ENCODE results near the gene BFSP2. TPM values are rescaled to one million over a fixed set of nuclear protein-coding genes. Genes with fewer than 3 reads are reported as not detected.

BFSP2 gene
- total RNA-seq, 1 donor from 2014 or later, result 2.1 TPM

GRCh38 chr3:133412183-133413132, 12.6 kb downstream of the BFSP2 start:
- Histone ChIP-seq H3K9ac (ENCODE audit: low read depth in 1 of 3, low read length in 3 of 3) (no peak overlapping the region), H3K9me3 (ENCODE audit: control insufficient read depth in 3 of 3, low read length in 3 of 3) (no peaks in the 10 kb centered on the region), H3K36me3 (ENCODE audit: control insufficient read depth in 3 of 3, insufficient read depth in 3 of 3, low read length in 3 of 3) (no peaks in the 10 kb centered on the region), H3K4me3 (ENCODE audit: low read length in 3 of 3) (no peak overlapping the region), H3K27me3 (ENCODE audit: control insufficient read depth in 3 of 3, insufficient read depth in 3 of 3, low read length in 3 of 3) (peaks cover 0 to 10% (median 0%) of the 10 kb centered on the region in 3 donors), H3K4me1 (ENCODE audit: control insufficient read depth in 3 of 3, insufficient read depth in 3 of 3, low read length in 3 of 3) (peaks cover 0 to 3% (median 0%) of the 10 kb centered on the region in 3 donors), H3K27ac (ENCODE audit: low read depth, low read length) (no peak overlapping the region)

- Histone ChIP-seq H3K27me3 (ENCODE audit: control insufficient read depth in 3 of 3, insufficient read depth in 3 of 3, low read length in 3 of 3) (peaks cover 0 to 13% (median 0%) of the 10 kb centered on the region in 3 donors), H3K9ac (ENCODE audit: low read depth in 1 of 3, low read length in 3 of 3) (peak overlapping the region; percentile 7 to 63 (median 62)), H3K4me3 (ENCODE audit: low read length in 3 of 3) (peak overlapping the region; percentile 34 to 59 (median 45)), H3K9me3 (ENCODE audit: control insufficient read depth in 3 of 3, low read length in 3 of 3) (no peaks in the 10 kb centered on the region), H3K4me1 (ENCODE audit: control insufficient read depth in 3 of 3, insufficient read depth in 3 of 3, low read length in 3 of 3) (peaks cover 0 to 3% (median 0%) of the 10 kb centered on the region in 3 donors), H3K36me3 (ENCODE audit: control insufficient read depth in 3 of 3, insufficient read depth in 3 of 3, low read length in 3 of 3) (no peaks in the 10 kb centered on the region), H3K27ac (ENCODE audit: low read depth, low read length) (no peak overlapping the region)
These were observed 13.5 kb downstream of the BFSP2 start for GRCh38 chr3:133413161-133414020.

GRCh38 chr3:133414021-133414392, 14.2 kb downstream of the BFSP2 start:
- Histone ChIP-seq H3K4me3 (ENCODE audit: low read length in 3 of 3) (no peak overlapping the region), H3K27ac (ENCODE audit: low read depth, low read length) (no peak overlapping the region), H3K9ac (ENCODE audit: low read depth in 1 of 3, low read length in 3 of 3) (no peak overlapping the region), H3K27me3 (ENCODE audit: control insufficient read depth in 3 of 3, insufficient read depth in 3 of 3, low read length in 3 of 3) (peaks cover 0 to 15% (median 2%) of the 10 kb centered on the region in 3 donors), H3K4me1 (ENCODE audit: control insufficient read depth in 3 of 3, insufficient read depth in 3 of 3, low read length in 3 of 3) (peaks cover 0 to 3% (median 0%) of the 10 kb centered on the region in 3 donors), H3K36me3 (ENCODE audit: control insufficient read depth in 3 of 3, insufficient read depth in 3 of 3, low read length in 3 of 3) (no peaks in the 10 kb centered on the region), H3K9me3 (ENCODE audit: control insufficient read depth in 3 of 3, low read length in 3 of 3) (no peaks in the 10 kb centered on the region)

GRCh38 chr3:133418361-133418760, 18.5 kb downstream of the BFSP2 start:
- Histone ChIP-seq H3K27me3 (ENCODE audit: control insufficient read depth in 3 of 3, insufficient read depth in 3 of 3, low read length in 3 of 3) (peaks cover 3 to 5% (median 4%) of the 10 kb centered on the region in 3 donors), H3K4me1 (ENCODE audit: control insufficient read depth in 3 of 3, insufficient read depth in 3 of 3, low read length in 3 of 3) (peaks cover 0 to 1% (median 0%) of the 10 kb centered on the region in 3 donors), H3K9ac (ENCODE audit: low read depth in 1 of 3, low read length in 3 of 3) (no peak overlapping the region), H3K4me3 (ENCODE audit: low read length in 3 of 3) (no peak overlapping the region), H3K36me3 (ENCODE audit: control insufficient read depth in 3 of 3, insufficient read depth in 3 of 3, low read length in 3 of 3) (no peaks in the 10 kb centered on the region), H3K9me3 (ENCODE audit: control insufficient read depth in 3 of 3, low read length in 3 of 3) (no peaks in the 10 kb centered on the region), H3K27ac (ENCODE audit: low read depth, low read length) (no peak overlapping the region)

- no peak overlapping the region for H3K4me3 ChIP-seq (ENCODE audit: low read length in 3 of 3)
- peaks cover 0 to 2% (median 0%) of the 10 kb centered on the region in 3 donors for H3K4me1 ChIP-seq (ENCODE audit: control insufficient read depth in 3 of 3, insufficient read depth in 3 of 3, low read length in 3 of 3)
- H3K27ac ChIP-seq (ENCODE audit: low read depth, low read length), result no peak overlapping the region
- no peaks in the 10 kb centered on the region for H3K9me3 ChIP-seq (ENCODE audit: control insufficient read depth in 3 of 3, low read length in 3 of 3)
- no peak overlapping the region for H3K9ac ChIP-seq (ENCODE audit: low read depth in 1 of 3, low read length in 3 of 3)
- peaks cover 3 to 5% (median 4%) of the 10 kb centered on the region in 3 donors for H3K27me3 ChIP-seq (ENCODE audit: control insufficient read depth in 3 of 3, insufficient read depth in 3 of 3, low read length in 3 of 3)
- H3K36me3 ChIP-seq (ENCODE audit: control insufficient read depth in 3 of 3, insufficient read depth in 3 of 3, low read length in 3 of 3), result no peaks in the 10 kb centered on the region
These were observed 19.5 kb downstream of the BFSP2 start for GRCh38 chr3:133419151-133419909.

- Histone ChIP-seq H3K4me1 (ENCODE audit: control insufficient read depth in 3 of 3, insufficient read depth in 3 of 3, low read length in 3 of 3) (peaks cover 0 to 2% (median 0%) of the 10 kb centered on the region in 3 donors), H3K4me3 (ENCODE audit: low read length in 3 of 3) (no peak overlapping the region), H3K9ac (ENCODE audit: low read depth in 1 of 3, low read length in 3 of 3) (no peak overlapping the region), H3K27me3 (ENCODE audit: control insufficient read depth in 3 of 3, insufficient read depth in 3 of 3, low read length in 3 of 3) (peaks cover 0 to 6% (median 0%) of the 10 kb centered on the region in 3 donors), H3K9me3 (ENCODE audit: control insufficient read depth in 3 of 3, low read length in 3 of 3) (no peaks in the 10 kb centered on the region), H3K36me3 (ENCODE audit: control insufficient read depth in 3 of 3, insufficient read depth in 3 of 3, low read length in 3 of 3) (no peaks in the 10 kb centered on the region), H3K27ac (ENCODE audit: low read depth, low read length) (no peak overlapping the region)
These were observed 25.3 kb downstream of the BFSP2 start for GRCh38 chr3:133424937-133425869.

GRCh38 chr3:133425898-133426297, 26.0 kb downstream of the BFSP2 start:
- Histone ChIP-seq H3K27me3 (ENCODE audit: control insufficient read depth in 3 of 3, insufficient read depth in 3 of 3, low read length in 3 of 3) (peaks cover 0 to 6% (median 0%) of the 10 kb centered on the region in 3 donors), H3K27ac (ENCODE audit: low read depth, low read length) (no peak overlapping the region), H3K36me3 (ENCODE audit: control insufficient read depth in 3 of 3, insufficient read depth in 3 of 3, low read length in 3 of 3) (no peaks in the 10 kb centered on the region), H3K9ac (ENCODE audit: low read depth in 1 of 3, low read length in 3 of 3) (no peak overlapping the region), H3K4me1 (ENCODE audit: control insufficient read depth in 3 of 3, insufficient read depth in 3 of 3, low read length in 3 of 3) (peaks cover 0 to 2% (median 0%) of the 10 kb centered on the region in 3 donors), H3K4me3 (ENCODE audit: low read length in 3 of 3) (no peak overlapping the region), H3K9me3 (ENCODE audit: control insufficient read depth in 3 of 3, low read length in 3 of 3) (no peaks in the 10 kb centered on the region)

GRCh38 chr3:133426721-133427120, 26.9 kb downstream of the BFSP2 start:
- H3K27me3 ChIP-seq (ENCODE audit: control insufficient read depth in 3 of 3, insufficient read depth in 3 of 3, low read length in 3 of 3), result peaks cover 0 to 6% (median 0%) of the 10 kb centered on the region in 3 donors
- H3K36me3 ChIP-seq (ENCODE audit: control insufficient read depth in 3 of 3, insufficient read depth in 3 of 3, low read length in 3 of 3), result no peaks in the 10 kb centered on the region
- no peak overlapping the region for H3K4me3 ChIP-seq (ENCODE audit: low read length in 3 of 3)
- peaks cover 0 to 2% (median 0%) of the 10 kb centered on the region in 3 donors for H3K4me1 ChIP-seq (ENCODE audit: control insufficient read depth in 3 of 3, insufficient read depth in 3 of 3, low read length in 3 of 3)
- no peak overlapping the region for H3K9ac ChIP-seq (ENCODE audit: low read depth in 1 of 3, low read length in 3 of 3)
- no peak overlapping the region for H3K27ac ChIP-seq (ENCODE audit: low read depth, low read length)
- no peaks in the 10 kb centered on the region for H3K9me3 ChIP-seq (ENCODE audit: control insufficient read depth in 3 of 3, low read length in 3 of 3)

Data from skeletal muscle tissue (tissue), 4 donors.